K562 (cell line): ENCODE data around the gene DMD. TPM values are rescaled to one million over a fixed set of nuclear protein-coding genes. Genes with fewer than 3 reads are reported as not detected.

Experiments
- ATAC-seq: fragments of 200-7000 bp; cut with Tn5 transposase; 3 replicates; pipeline ENCODE4 v1.9.1; 2020; ENCODE audit warnings: moderate library complexity
- BruUV-seq: library from RNA; stranded (reverse); fragments of 400-500 nt; replicated peaks from 2 replicates; lab custom pipeline; 2021; lab: Mats Ljungman, UMichigan
- CTCF ChIA-PET: fragments of 300-600 bp; formaldehyde crosslinking; extraction: SDS; loops from one replicate; lab custom pipeline; 2021; ENCODE audit warnings: low intra/inter-chr PET ratio; lab: Yijun Ruan, JAX
- POLR2A ChIA-PET: fragments of 300-600, 350-650 bp; sonication (Branson Sonifier 250); formaldehyde crosslinking; extraction: SDS; loops from one replicate; lab custom pipeline; 2021; ENCODE audit warnings: antibody characterized with exemption, inconsistent platforms; lab: Yijun Ruan, JAX
- DNase-seq, 4 experiments: peaks; one replicate each; pipeline versions ENCODE4 v3.0.0 to v3.0.0-alpha.2; 2011 to 2018; ENCODE audit warnings: low spot score in 3 of 4, mixed read lengths in 3 of 4; ENCODE audit errors: extremely low read depth in 1 of 4
- FAIRE-seq: peaks from 2 replicates; lab custom pipeline; 2011; peaks lifted over from hg19 to GRCh38; lab: Jason Lieb, UNC
- H2AFZ ChIP-seq: 2 replicates; pipeline ENCODE4 v1.6.0; 2011; ENCODE audit warnings: low read depth, low read length, control low read depth, inconsistent platforms
- H3K27ac ChIP-seq: fragments of 200-600 bp; 3 replicates; pipeline ENCODE4 v1.8.0; 2011; ENCODE audit warnings: low read depth, mild to moderate bottlenecking, control low read depth, inconsistent platforms, low read length, moderate library complexity, mixed read lengths; ENCODE audit errors: extremely low read depth
- H3K27me3 ChIP-seq, 2 experiments: fragments of 300-600 bp in 1 of 2; 2 replicates in 1 of 2; 3 replicates in 1 of 2; pipeline versions ENCODE4 v1.6.0 to v1.8.0; 2011; ENCODE audit warnings: inconsistent platforms in 2 of 2, low read length in 2 of 2, mild to moderate bottlenecking in 1 of 2, mixed read lengths in 1 of 2, moderate library complexity in 1 of 2; ENCODE audit not compliant: control insufficient read depth in 2 of 2, insufficient read depth in 2 of 2
- H3K36me3 ChIP-seq: fragments of 300-600 bp; 3 replicates; pipeline ENCODE4 v1.8.0; 2011; ENCODE audit warnings: mild to moderate bottlenecking, low read length, inconsistent platforms; ENCODE audit not compliant: control insufficient read depth, insufficient read depth
- H3K4me1 ChIP-seq, 2 experiments: fragments of 200-600 bp in 1 of 2; replicated peaks in 1 of 2; 2 replicates in 1 of 2; 3 replicates in 1 of 2; pipeline versions ENCODE4 v1.5.1 to v1.8.0; 2011; ENCODE audit warnings: inconsistent platforms in 2 of 2, low read length in 2 of 2, mild to moderate bottlenecking in 1 of 2, mixed read lengths in 1 of 2, moderate library complexity in 1 of 2; ENCODE audit not compliant: control insufficient read depth in 2 of 2, insufficient read depth in 2 of 2
- H3K4me2 ChIP-seq: 2 replicates; pipeline ENCODE4 v1.6.1; 2011; ENCODE audit warnings: low read length, control low read depth, inconsistent platforms, mixed read lengths; ENCODE audit not compliant: insufficient read depth
- H3K4me3 ChIP-seq: fragments of 200-600 bp; sonication (generic), shearing (Covaris generic); 2 replicates; pipeline ENCODE4 v1.5.1; 2016; ENCODE audit warnings: control low read depth, inconsistent platforms
- H3K79me2 ChIP-seq: fragments of 200-600 bp; 3 replicates; pipeline ENCODE4 v1.8.0; 2011; ENCODE audit warnings: low read length, inconsistent platforms; ENCODE audit not compliant: control insufficient read depth, insufficient read depth
- H3K9ac ChIP-seq, 2 experiments: 2 replicates each; pipeline versions ENCODE4 v1.6.0 to v1.6.1; 2011; ENCODE audit warnings: low read depth in 2 of 2, low read length in 2 of 2, control low read depth in 1 of 2, inconsistent platforms in 1 of 2, mild to moderate bottlenecking in 1 of 2, mixed read lengths in 1 of 2; ENCODE audit not compliant: insufficient read depth in 1 of 2
- H3K9me1 ChIP-seq: one replicate; pipeline ENCODE4 v1.6.0; 2011; ENCODE audit warnings: inconsistent platforms, mild to moderate bottlenecking, low read length, moderate library complexity; ENCODE audit not compliant: control insufficient read depth, insufficient read depth
- H3K9me3 ChIP-seq: replicated peaks from 2 replicates; pipeline ENCODE4 v1.5.1; 2011; ENCODE audit warnings: low read depth, low read length, inconsistent platforms; ENCODE audit not compliant: control insufficient read depth, insufficient read depth
- H4K20me1 ChIP-seq: replicated peaks from 2 replicates; pipeline ENCODE4 v1.6.1; 2011; ENCODE audit warnings: low read length, inconsistent platforms, mixed read lengths; ENCODE audit not compliant: control insufficient read depth, insufficient read depth
- CBX5 ChIP-seq: IDR thresholded peaks from 2 replicates; pipeline ENCODE4 v1.6.1; 2014; ENCODE audit warnings: low read depth, borderline replicate concordance
- CREB3L1 ChIP-seq: fragments of 450-650 bp; IDR thresholded peaks from 2 replicates; pipeline ENCODE4 v1.6.1; 2014; ENCODE audit warnings: low read depth, mild to moderate bottlenecking, moderate library complexity, borderline replicate concordance
- CSDE1 ChIP-seq, 2 experiments: fragments of 450-650 bp; IDR thresholded peaks; 2 replicates each; pipeline ENCODE4 v1.6.1; 2016; ENCODE audit warnings: mild to moderate bottlenecking in 1 of 2
- ESRRB ChIP-seq: fragments of 250-450 bp; sonication (Bioruptor Pico); IDR thresholded peaks from 2 replicates; pipeline ENCODE4 v1.5.0; 2020; ENCODE audit warnings: mild to moderate bottlenecking, moderate library complexity, borderline replicate concordance
- SAFB2 ChIP-seq: fragments of 200-400 bp; formaldehyde crosslinking; IDR thresholded peaks from 2 replicates; pipeline ENCODE4 v1.6.1; 2018; ENCODE audit warnings: borderline replicate concordance, low read length, low read depth, moderate library complexity; ENCODE audit not compliant: severe bottlenecking
- TBL1XR1 ChIP-seq, 2 experiments: IDR thresholded peaks; 2 replicates each; pipeline ENCODE4 v1.6.1; 2012; ENCODE audit warnings: improper control_type of control experiment in 2 of 2, low read length in 2 of 2, mild to moderate bottlenecking in 1 of 2
- THAP7 ChIP-seq: fragments of 250-450 bp; sonication (Bioruptor Pico); IDR thresholded peaks from 2 replicates; pipeline ENCODE4 v1.5.0; 2021
- ZNF165 ChIP-seq: fragments of 250-450 bp; sonication (Bioruptor Pico); IDR thresholded peaks from 2 replicates; pipeline ENCODE4 v1.4.0; 2020; ENCODE audit warnings: borderline replicate concordance
- WGBS: fragments of 100-300 bp; shearing (Covaris generic); methylation state at CpG from one replicate; pipeline ENCODE4 v1.1.6; 2016; ENCODE audit warnings: low coverage, mixed read lengths; ENCODE audit not compliant: insufficient coverage; ENCODE audit errors: missing lambda C conversion rate; 5-methylcytosine and 5-hydroxymethylcytosine counted together
- in situ Hi-C: fragments of 300-500 bp; cut with MboI; formaldehyde crosslinking; loops from 4 replicates; pipeline ENCODE4 v1.15.0; 2018; ENCODE audit warnings: inconsistent platforms, mixed read lengths
- intact Hi-C: fragments of 100-400 bp; cut with micrococcal nuclease; formaldehyde crosslinking; loops from 2 replicates; pipeline ENCODE4 v1.14.2; 2022
- polyA plus RNA-seq, 8 experiments: library from polyadenylated mRNA; depleted of rRNA in 4 of 8; stranded (reverse) in 5 of 8; unstranded in 3 of 8; fragments of >200 nt; fragmentation: Nextera tagmentation in 2 of 8; fragmentation: Illumina TruSeq in 1 of 8; extraction: Ambion mirVana in 2 of 8; extraction: Trizol in 1 of 8; gene quantifications; 2 replicates each; pipeline versions ENCODE4 v1.2.1 to v1.2.3, GENCODE V29; 2011 to 2014; ENCODE audit warnings: inconsistent platforms in 1 of 8, missing spikeins in 1 of 8
- total RNA-seq, 7 experiments: library from RNA; depleted of rRNA in 6 of 7; stranded (reverse); fragments of >200 nt in 6 of 7; fragmentation: Illumina TruSeq in 2 of 7; extraction: Trizol in 2 of 7; gene quantifications; 2 replicates each; pipeline versions ENCODE4 v1.2.1 to v1.2.3, GENCODE V29; 2011 to 2021; ENCODE audit warnings: low replicate concordance in 1 of 7

The DMD gene
- total and polyA plus RNA-seq, 9 of the 15 experiments (the other 6 are each of a cell fraction or from before 2014, with no cell fraction given), result 3.8 to 20.4 (median 11.4) TPM

DNA sequence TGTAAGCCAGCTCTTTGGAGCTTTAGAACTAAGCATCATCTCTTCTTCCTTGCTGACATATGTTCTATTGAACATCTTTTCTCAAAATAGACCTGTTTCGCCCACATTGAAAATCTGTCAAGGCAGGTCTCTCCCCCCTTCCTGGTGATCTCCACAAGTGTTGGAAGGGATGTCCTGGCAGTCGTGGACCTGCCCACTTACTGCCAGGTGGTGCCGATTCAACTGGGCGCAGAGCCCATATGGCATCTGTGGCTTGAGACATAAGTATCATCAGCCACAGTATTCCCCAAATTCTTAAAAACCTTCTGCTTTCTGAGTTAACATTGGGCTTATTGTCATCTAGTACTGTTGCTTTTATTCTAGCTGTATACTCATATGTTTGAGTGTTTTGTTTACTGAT is 1170.2 kb downstream of the DMD start:
- in situ Hi-C loops, result no loop called here

More for the DNA sequence above, 1170.2 kb downstream of the DMD start:
- TF ChIP-seq CBX5 (no peak), CSDE1 (IDR thresholded peaks at IDR 0.05) (no peak), THAP7 (no peak), TBL1XR1 (IDR thresholded peaks at IDR 0.05; ENCODE audit: low read length in 2 of 2) (no peak), SAFB2 (no peak), ZNF165 (CRISPR knock-in tag) (no peak), CREB3L1 (no peak), ESRRB (CRISPR knock-in tag) (no peak)
- Histone ChIP-seq H3K27ac (no peak overlapping the region), H2AFZ (no peak overlapping the region), H4K20me1 (no peaks in the 10 kb centered on the region), H3K4me1 (no peaks in the 10 kb centered on the region), H3K36me3 (no peaks in the 10 kb centered on the region), H3K27me3 (no peaks in the 10 kb centered on the region), H3K9me1 (no peaks in the 10 kb centered on the region), H3K4me3 (no peak overlapping the region), H3K9me3 (no peaks in the 10 kb centered on the region), H3K79me2 (no peaks in the 10 kb centered on the region), H3K4me2 (no peak overlapping the region), H3K9ac (no peak overlapping the region)
- ATAC-seq, result no peak
- no TSS peak for BruUV-seq
- no peak for DNase-seq
- intact Hi-C loops, result no loop called here
- ChIA-PET POLR2A (no interaction called here), CTCF (no interaction called here)
- FAIRE-seq, result no peak
- 0% methylated on average over 3 of the region's 4 CpGs for WGBS
